ENCODE measurements around the gene GZMM. TPM values are rescaled to one million over a fixed set of nuclear protein-coding genes. Genes with fewer than 3 reads are reported as not detected.

GZMM gene
- total and polyA plus RNA-seq, 2 of the 13 experiments (the other 11 are each of a cell fraction or from before 2014, with no cell fraction given), result 0.07 TPM; not detected in 1

DNA sequence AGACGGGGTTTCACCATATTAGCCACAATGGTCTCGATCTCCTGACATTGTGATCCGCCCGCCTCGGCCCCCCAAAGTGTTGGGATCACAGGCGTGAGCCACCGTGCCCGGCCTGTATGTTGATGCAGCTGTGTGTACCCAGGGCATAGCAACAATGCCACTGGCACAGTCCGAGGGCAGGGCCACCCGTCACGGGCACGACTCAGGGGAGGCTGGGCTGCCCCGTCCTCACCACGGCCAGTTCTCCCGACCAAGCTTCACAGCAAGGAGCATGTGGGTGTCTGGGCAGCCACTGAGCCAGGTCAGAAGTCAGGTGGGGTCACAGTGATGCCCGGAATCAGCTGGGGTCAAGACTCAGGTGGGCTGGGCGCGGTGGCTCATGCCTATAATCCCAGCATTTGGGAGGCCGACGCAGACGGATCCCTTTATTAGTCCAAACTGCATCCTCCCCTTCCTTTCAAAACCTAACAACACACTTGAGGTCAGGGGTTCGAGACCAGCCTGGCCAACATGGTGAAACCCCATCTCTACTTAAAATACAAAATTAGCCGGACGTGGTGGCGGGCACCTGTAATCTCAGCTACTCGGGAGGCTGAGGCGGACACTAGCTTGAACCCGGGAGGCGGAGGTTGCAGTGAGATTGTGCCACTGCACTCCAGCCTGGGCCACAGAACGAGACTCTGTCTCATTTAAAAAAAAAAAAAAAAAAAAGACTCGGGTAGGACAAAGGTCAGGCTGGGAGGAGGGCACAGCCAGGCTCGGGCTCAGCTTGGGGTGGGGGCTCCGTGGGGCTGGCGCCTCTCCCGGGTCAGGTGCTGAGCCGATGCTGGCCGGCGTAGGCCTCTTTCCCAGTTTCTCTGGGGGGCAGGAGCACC is 13.5 kb upstream of the GZMM start (continued):
- TF ChIP-seq GPBP1L1 (CRISPR knock-in tag; IDR thresholded peaks at IDR 0.05) (no peak), EP300 (IDR thresholded peaks at IDR 0.05; ENCODE audit: low read depth in 2 of 2, low read length in 2 of 2) (no peak), EP300 (CRISPR knock-in tag; IDR thresholded peaks at IDR 0.05; ENCODE audit: borderline replicate concordance) (no peak), HINFP (CRISPR knock-in tag; IDR thresholded peaks at IDR 0.05; ENCODE audit: low read depth) (no peak), IKZF1 (IDR thresholded peaks at IDR 0.05) (no peak), HNRNPLL (IDR thresholded peaks at IDR 0.05; ENCODE audit: low read depth, low read length, poor library complexity, severe bottlenecking) (no peak), KMT2B (CRISPR knock-in tag; IDR thresholded peaks at IDR 0.05) (no peak), PRMT3 (CRISPR knock-in tag; IDR thresholded peaks at IDR 0.05; ENCODE audit: borderline replicate concordance, low read depth) (no peak), ZNF605 (CRISPR knock-in tag; IDR thresholded peaks at IDR 0.05) (no peak), BCL3 (CRISPR knock-in tag; IDR thresholded peaks at IDR 0.05) (no peak), ZMYM4 (CRISPR knock-in tag; IDR thresholded peaks at IDR 0.05) (no peak)
- TF ChIP-seq, protein P1, sequence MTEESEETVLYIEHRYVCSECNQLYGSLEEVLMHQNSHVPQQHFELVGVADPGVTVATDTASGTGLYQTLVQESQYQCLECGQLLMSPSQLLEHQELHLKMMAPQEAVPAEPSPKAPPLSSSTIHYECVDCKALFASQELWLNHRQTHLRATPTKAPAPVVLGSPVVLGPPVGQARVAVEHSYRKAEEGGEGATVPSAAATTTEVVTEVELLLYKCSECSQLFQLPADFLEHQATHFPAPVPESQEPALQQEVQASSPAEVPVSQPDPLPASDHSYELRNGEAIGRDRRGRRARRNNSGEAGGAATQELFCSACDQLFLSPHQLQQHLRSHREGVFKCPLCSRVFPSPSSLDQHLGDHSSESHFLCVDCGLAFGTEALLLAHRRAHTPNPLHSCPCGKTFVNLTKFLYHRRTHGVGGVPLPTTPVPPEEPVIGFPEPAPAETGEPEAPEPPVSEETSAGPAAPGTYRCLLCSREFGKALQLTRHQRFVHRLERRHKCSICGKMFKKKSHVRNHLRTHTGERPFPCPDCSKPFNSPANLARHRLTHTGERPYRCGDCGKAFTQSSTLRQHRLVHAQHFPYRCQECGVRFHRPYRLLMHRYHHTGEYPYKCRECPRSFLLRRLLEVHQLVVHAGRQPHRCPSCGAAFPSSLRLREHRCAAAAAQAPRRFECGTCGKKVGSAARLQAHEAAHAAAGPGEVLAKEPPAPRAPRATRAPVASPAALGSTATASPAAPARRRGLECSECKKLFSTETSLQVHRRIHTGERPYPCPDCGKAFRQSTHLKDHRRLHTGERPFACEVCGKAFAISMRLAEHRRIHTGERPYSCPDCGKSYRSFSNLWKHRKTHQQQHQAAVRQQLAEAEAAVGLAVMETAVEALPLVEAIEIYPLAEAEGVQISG (CRISPR knock-in tag; IDR thresholded peaks at IDR 0.05), result no peak
- TF ChIP-seq, protein P2, sequence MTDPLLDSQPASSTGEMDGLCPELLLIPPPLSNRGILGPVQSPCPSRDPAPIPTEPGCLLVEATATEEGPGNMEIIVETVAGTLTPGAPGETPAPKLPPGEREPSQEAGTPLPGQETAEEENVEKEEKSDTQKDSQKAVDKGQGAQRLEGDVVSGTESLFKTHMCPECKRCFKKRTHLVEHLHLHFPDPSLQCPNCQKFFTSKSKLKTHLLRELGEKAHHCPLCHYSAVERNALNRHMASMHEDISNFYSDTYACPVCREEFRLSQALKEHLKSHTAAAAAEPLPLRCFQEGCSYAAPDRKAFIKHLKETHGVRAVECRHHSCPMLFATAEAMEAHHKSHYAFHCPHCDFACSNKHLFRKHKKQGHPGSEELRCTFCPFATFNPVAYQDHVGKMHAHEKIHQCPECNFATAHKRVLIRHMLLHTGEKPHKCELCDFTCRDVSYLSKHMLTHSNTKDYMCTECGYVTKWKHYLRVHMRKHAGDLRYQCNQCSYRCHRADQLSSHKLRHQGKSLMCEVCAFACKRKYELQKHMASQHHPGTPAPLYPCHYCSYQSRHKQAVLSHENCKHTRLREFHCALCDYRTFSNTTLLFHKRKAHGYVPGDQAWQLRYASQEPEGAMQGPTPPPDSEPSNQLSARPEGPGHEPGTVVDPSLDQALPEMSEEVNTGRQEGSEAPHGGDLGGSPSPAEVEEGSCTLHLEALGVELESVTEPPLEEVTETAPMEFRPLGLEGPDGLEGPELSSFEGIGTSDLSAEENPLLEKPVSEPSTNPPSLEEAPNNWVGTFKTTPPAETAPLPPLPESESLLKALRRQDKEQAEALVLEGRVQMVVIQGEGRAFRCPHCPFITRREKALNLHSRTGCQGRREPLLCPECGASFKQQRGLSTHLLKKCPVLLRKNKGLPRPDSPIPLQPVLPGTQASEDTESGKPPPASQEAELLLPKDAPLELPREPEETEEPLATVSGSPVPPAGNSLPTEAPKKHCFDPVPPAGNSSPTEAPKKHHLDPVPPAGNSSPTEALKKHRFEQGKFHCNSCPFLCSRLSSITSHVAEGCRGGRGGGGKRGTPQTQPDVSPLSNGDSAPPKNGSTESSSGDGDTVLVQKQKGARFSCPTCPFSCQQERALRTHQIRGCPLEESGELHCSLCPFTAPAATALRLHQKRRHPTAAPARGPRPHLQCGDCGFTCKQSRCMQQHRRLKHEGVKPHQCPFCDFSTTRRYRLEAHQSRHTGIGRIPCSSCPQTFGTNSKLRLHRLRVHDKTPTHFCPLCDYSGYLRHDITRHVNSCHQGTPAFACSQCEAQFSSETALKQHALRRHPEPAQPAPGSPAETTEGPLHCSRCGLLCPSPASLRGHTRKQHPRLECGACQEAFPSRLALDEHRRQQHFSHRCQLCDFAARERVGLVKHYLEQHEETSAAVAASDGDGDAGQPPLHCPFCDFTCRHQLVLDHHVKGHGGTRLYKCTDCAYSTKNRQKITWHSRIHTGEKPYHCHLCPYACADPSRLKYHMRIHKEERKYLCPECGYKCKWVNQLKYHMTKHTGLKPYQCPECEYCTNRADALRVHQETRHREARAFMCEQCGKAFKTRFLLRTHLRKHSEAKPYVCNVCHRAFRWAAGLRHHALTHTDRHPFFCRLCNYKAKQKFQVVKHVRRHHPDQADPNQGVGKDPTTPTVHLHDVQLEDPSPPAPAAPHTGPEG (CRISPR knock-in tag; IDR thresholded peaks at IDR 0.05), result no peak
- TF ChIP-seq, protein P3, sequence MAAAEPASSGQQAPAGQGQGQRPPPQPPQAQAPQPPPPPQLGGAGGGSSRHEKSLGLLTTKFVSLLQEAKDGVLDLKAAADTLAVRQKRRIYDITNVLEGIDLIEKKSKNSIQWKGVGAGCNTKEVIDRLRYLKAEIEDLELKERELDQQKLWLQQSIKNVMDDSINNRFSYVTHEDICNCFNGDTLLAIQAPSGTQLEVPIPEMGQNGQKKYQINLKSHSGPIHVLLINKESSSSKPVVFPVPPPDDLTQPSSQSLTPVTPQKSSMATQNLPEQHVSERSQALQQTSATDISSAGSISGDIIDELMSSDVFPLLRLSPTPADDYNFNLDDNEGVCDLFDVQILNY (CRISPR knock-in tag; conservative IDR thresholded peaks at IDR 0.05), result no peak

All from HepG2 (cell line).